Gastroesophageal sphincter (tissue), 3 donors: Measurements from ENCODE around the gene FXR2.

Source experiments
- CTCF ChIP-seq, 4 experiments: fragments of 200-600 bp in 2 of 4; fragments of 450-650 bp in 2 of 4; sonication (generic) in 1 of 4; IDR thresholded peaks; one replicate each; pipeline ENCODE4 v1.5.1; 2017 to 2019; ENCODE audit warnings: antibody characterized with exemption in 4 of 4, mild to moderate bottlenecking in 2 of 4, moderate library complexity in 2 of 4
- EP300 ChIP-seq: sonication (generic); formaldehyde crosslinking; IDR thresholded peaks from one replicate; pipeline ENCODE4 v1.6.1; 2017; ENCODE audit warnings: antibody characterized with exemption, mild to moderate bottlenecking
- POLR2A ChIP-seq, 2 donors: fragments of 450-650 bp; IDR thresholded peaks; one replicate each; pipeline ENCODE4 v1.6.1; 2017; ENCODE audit warnings: antibody characterized with exemption in 2 of 2, mild to moderate bottlenecking in 2 of 2, moderate library complexity in 1 of 2
- POLR2AphosphoS5 ChIP-seq: sonication (generic); formaldehyde crosslinking; IDR thresholded peaks from one replicate; pipeline ENCODE4 v1.6.1; 2017; ENCODE audit warnings: antibody characterized with exemption

GRCh38 chr17:7550344-7550743, 64.4 kb downstream of the FXR2 start:
- no peak for TF ChIP-seq CTCF (IDR thresholded peaks at IDR 0.05)
- TF ChIP-seq POLR2A (IDR thresholded peaks at IDR 0.05): no peak
- TF ChIP-seq EP300: no peak
- TF ChIP-seq POLR2AphosphoS5: no peak
